K562 (cell line): ENCODE results near the gene RCC1. TPM values are rescaled to one million over a fixed set of nuclear protein-coding genes. Genes with fewer than 3 reads are reported as not detected.
A peak's percentile ranks its signal among the peaks of the same experiment; 100 is the strongest.

Experiments
- ARID1B ChIP-seq: fragments of 450-650 bp; IDR thresholded peaks from 2 replicates; pipeline ENCODE4 v1.6.1; 2016; ENCODE audit warnings: antibody characterized with exemption, mild to moderate bottlenecking, inconsistent platforms
- ARID2 ChIP-seq: fragments of 450-650 bp; IDR thresholded peaks from 2 replicates; pipeline ENCODE4 v1.6.1; 2017; ENCODE audit warnings: antibody characterized with exemption, mild to moderate bottlenecking
- CBFA2T2 ChIP-seq: fragments of 450-650 bp; conservative IDR thresholded peaks from 2 replicates; pipeline ENCODE4 v1.6.1; 2017; ENCODE audit warnings: mild to moderate bottlenecking
- ERF ChIP-seq: fragments of 450-650 bp; formaldehyde crosslinking; IDR thresholded peaks from 2 replicates; pipeline ENCODE4 v1.4.0; 2020; ENCODE audit warnings: mild to moderate bottlenecking, mixed read lengths
- GTF2A2 ChIP-seq: IDR thresholded peaks from 2 replicates; pipeline ENCODE4 v1.6.1; 2016; ENCODE audit warnings: mild to moderate bottlenecking, missing genetic modification characterization, missing compliant biosample characterization
- HNRNPUL1 ChIP-seq: fragments of 200-400 bp; formaldehyde crosslinking; IDR thresholded peaks from 2 replicates; pipeline ENCODE4 v1.6.1; 2017; ENCODE audit warnings: low read length
- MEF2D ChIP-seq: conservative IDR thresholded peaks from 2 replicates; pipeline ENCODE4 v1.6.1; 2016; ENCODE audit warnings: low read depth, missing genetic modification characterization, missing compliant biosample characterization
- NFIX ChIP-seq: fragments of 250-450 bp; sonication (Bioruptor Pico); IDR thresholded peaks from 2 replicates; pipeline ENCODE4 v1.4.0; 2020; ENCODE audit warnings: low read depth, mild to moderate bottlenecking, moderate library complexity
- NFXL1 ChIP-seq: fragments of 450-650 bp; formaldehyde crosslinking; IDR thresholded peaks from 2 replicates; pipeline ENCODE4 v1.4.0; 2021; ENCODE audit warnings: mild to moderate bottlenecking
- PHF8 ChIP-seq: fragments of 200-600 bp; sonication (generic); IDR thresholded peaks from 2 replicates; pipeline ENCODE4 v1.6.1; 2012; ENCODE audit warnings: mixed run types, mild to moderate bottlenecking, inconsistent platforms, low read length, moderate library complexity, borderline replicate concordance
- POLR2A ChIP-seq: fragments of 450-650 bp; conservative IDR thresholded peaks from 2 replicates; pipeline ENCODE4 v1.6.1; 2016
- RBBP5 ChIP-seq: fragments of 200-600 bp; sonication (generic); IDR thresholded peaks from 2 replicates; pipeline ENCODE4 v1.6.1; 2012; ENCODE audit warnings: borderline replicate concordance, mild to moderate bottlenecking, low read length, control low read depth, inconsistent platforms; ENCODE audit not compliant: insufficient read depth, poor library complexity, severe bottlenecking
- RBFOX2 ChIP-seq: fragments of 200-400 bp; formaldehyde crosslinking; IDR thresholded peaks from 2 replicates; pipeline ENCODE4 v1.6.1; 2017; ENCODE audit warnings: low read depth, mild to moderate bottlenecking, low read length, moderate library complexity
- RNF2 ChIP-seq: sonication (generic); IDR thresholded peaks from 2 replicates; pipeline ENCODE4 v1.6.1; 2016
- STAT5A ChIP-seq: IDR thresholded peaks from 2 replicates; pipeline ENCODE4 v1.6.1; 2012; ENCODE audit warnings: low read length, inconsistent platforms, borderline replicate concordance
- XRCC3 ChIP-seq: fragments of 450-650 bp; IDR thresholded peaks from 2 replicates; pipeline ENCODE4 v1.6.1; 2017; ENCODE audit warnings: mild to moderate bottlenecking, moderate library complexity
- ZNF586 ChIP-seq: fragments of 450-650 bp; formaldehyde crosslinking; conservative IDR thresholded peaks from 2 replicates; pipeline ENCODE4 v1.4.0; 2020; ENCODE audit warnings: mild to moderate bottlenecking, moderate library complexity
- polyA plus RNA-seq, 8 experiments: library from polyadenylated mRNA; depleted of rRNA in 4 of 8; stranded (reverse) in 5 of 8; unstranded in 3 of 8; fragments of >200 nt; fragmentation: Nextera tagmentation in 2 of 8; fragmentation: Illumina TruSeq in 1 of 8; extraction: Ambion mirVana in 2 of 8; extraction: Trizol in 1 of 8; gene quantifications; 2 replicates each; pipeline versions ENCODE4 v1.2.1 to v1.2.3, GENCODE V29; 2011 to 2014; ENCODE audit warnings: inconsistent platforms in 1 of 8, missing spikeins in 1 of 8
- total RNA-seq, 7 experiments: library from RNA; depleted of rRNA in 6 of 7; stranded (reverse); fragments of >200 nt in 6 of 7; fragmentation: Illumina TruSeq in 2 of 7; extraction: Trizol in 2 of 7; gene quantifications; 2 replicates each; pipeline versions ENCODE4 v1.2.1 to v1.2.3, GENCODE V29; 2011 to 2021; ENCODE audit warnings: low replicate concordance in 1 of 7
- TF ChIP-seq, protein P1 (sequence below): fragments of 250-450 bp; sonication (Bioruptor Pico); IDR thresholded peaks from 2 replicates; pipeline ENCODE4 v1.8.0; 2021; ENCODE audit warnings: moderate library complexity, mild to moderate bottlenecking, inconsistent platforms
- TF ChIP-seq, protein P2 (sequence below): sonication (generic); formaldehyde crosslinking; IDR thresholded peaks from 2 replicates; pipeline ENCODE4 v1.8.1; 2023; ENCODE audit warnings: mild to moderate bottlenecking, missing genetic modification reagents

RCC1 gene
- total and polyA plus RNA-seq, 9 of the 15 experiments (the other 6 are each of a cell fraction or from before 2014, with no cell fraction given) = 16.4 to 202 (median 107) TPM

DNA sequence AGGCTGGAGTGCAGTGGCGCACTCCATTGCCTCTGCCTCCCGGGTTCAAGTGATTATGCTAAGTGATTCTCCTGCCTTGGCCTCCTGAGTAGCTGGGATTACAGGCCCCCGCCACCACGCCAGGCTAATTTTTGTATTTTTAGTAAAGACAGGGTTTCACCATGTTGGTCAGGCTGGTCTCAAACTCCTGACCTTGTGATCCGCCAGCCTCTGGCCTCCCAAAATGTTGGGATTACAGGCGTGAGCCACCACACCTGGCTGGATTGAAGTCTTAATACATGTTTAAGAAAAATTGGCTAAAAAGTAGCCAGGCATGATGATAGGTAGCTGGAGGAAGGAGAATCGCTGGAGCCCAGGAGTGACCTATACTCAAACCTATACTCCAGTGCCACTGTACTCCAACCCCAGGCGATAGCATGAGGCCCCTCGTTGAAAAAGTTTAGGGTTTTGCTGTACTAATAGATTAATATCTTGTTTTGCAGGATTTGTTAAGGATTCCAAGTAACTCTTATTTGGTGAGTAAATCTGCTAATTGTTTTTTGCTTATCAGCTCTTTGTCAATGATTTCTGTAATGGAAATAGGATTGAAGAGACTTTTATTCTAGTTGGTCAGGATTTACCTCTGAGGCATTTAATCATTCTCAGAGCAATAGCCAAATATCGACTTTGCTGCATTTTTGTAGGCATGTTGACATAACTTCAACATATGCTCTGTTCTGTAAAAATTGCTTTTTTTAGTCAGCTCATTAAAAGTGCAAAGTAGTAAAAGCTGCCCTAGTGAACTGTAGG is 2.0 kb downstream of the RCC1 start (continued):
- TF ChIP-seq HNRNPUL1 (peak; percentile 83), ARID1B (no peak), RBFOX2 (peak; percentile 61), RBBP5 (no peak), PHF8 (no peak), RNF2 (peak; percentile 26; the same call in 1 of the 2 replicates), ERF (0 out of 2 replicates have a peak, but pooled peaks have one; percentile 21), CBFA2T2 (no peak), POLR2A (peak; percentile 36), ARID2 (no peak), NFXL1 (CRISPR knock-in tag) (0 out of 2 replicates have a peak, but pooled peaks have one; percentile 11), ZNF586 (CRISPR knock-in tag) (0 out of 2 replicates have a peak, but pooled peaks have one; percentile 12), XRCC3 (0 out of 2 replicates have a peak, but pooled peaks have one; percentile 37), MEF2D (no peak), GTF2A2 (tag) (no peak), NFIX (CRISPR knock-in tag) (no peak), STAT5A (no peak)
- TF ChIP-seq, protein P1, sequence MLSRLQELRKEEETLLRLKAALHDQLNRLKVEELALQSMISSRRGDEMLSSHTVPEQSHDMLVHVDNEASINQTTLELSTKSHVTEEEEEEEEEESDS (CRISPR knock-in tag) = no peak
- TF ChIP-seq, protein P2, sequence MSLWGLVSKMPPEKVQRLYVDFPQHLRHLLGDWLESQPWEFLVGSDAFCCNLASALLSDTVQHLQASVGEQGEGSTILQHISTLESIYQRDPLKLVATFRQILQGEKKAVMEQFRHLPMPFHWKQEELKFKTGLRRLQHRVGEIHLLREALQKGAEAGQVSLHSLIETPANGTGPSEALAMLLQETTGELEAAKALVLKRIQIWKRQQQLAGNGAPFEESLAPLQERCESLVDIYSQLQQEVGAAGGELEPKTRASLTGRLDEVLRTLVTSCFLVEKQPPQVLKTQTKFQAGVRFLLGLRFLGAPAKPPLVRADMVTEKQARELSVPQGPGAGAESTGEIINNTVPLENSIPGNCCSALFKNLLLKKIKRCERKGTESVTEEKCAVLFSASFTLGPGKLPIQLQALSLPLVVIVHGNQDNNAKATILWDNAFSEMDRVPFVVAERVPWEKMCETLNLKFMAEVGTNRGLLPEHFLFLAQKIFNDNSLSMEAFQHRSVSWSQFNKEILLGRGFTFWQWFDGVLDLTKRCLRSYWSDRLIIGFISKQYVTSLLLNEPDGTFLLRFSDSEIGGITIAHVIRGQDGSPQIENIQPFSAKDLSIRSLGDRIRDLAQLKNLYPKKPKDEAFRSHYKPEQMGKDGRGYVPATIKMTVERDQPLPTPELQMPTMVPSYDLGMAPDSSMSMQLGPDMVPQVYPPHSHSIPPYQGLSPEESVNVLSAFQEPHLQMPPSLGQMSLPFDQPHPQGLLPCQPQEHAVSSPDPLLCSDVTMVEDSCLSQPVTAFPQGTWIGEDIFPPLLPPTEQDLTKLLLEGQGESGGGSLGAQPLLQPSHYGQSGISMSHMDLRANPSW (CRISPR knock-in tag) = peak; percentile 44; the same call in 1 of the 2 replicates
